HepG2 (cell line): ENCODE results near the gene RXFP1. TPM values are rescaled to one million over a fixed set of nuclear protein-coding genes. Genes with fewer than 3 reads are reported as not detected.

Experiments used
- CAMTA2 ChIP-seq: sonication (generic); formaldehyde crosslinking; IDR thresholded peaks from 2 replicates; pipeline ENCODE4 v1.4.0; 2020; ENCODE audit warnings: mild to moderate bottlenecking, missing genetic modification reagents, borderline replicate concordance
- HOXD1 ChIP-seq: sonication (generic); formaldehyde crosslinking; IDR thresholded peaks from 2 replicates; pipeline ENCODE4 v1.5.0; 2020; ENCODE audit warnings: missing genetic modification reagents
- NRL ChIP-seq: sonication (generic); formaldehyde crosslinking; IDR thresholded peaks from 2 replicates; pipeline ENCODE4 v1.5.0; 2020; ENCODE audit warnings: missing genetic modification reagents, mild to moderate bottlenecking, moderate library complexity, borderline replicate concordance
- SP2 ChIP-seq: sonication (generic); formaldehyde crosslinking; IDR thresholded peaks from 2 replicates; pipeline ENCODE4 v1.5.1; 2020; ENCODE audit warnings: mild to moderate bottlenecking, missing genetic modification reagents
- ZNF24 ChIP-seq: fragments of 450-650 bp; IDR thresholded peaks from 2 replicates; pipeline ENCODE4 v1.6.1; 2017; ENCODE audit warnings: antibody characterized with exemption, mild to moderate bottlenecking
- ZNF326 ChIP-seq: sonication (generic); formaldehyde crosslinking; IDR thresholded peaks from 2 replicates; pipeline ENCODE4 v1.4.0; 2020; ENCODE audit warnings: missing genetic modification reagents, borderline replicate concordance
- ZNF335 ChIP-seq: sonication (generic); formaldehyde crosslinking; IDR thresholded peaks from 2 replicates; pipeline ENCODE4 v1.4.0; 2020; ENCODE audit warnings: missing genetic modification reagents
- ZNF512B ChIP-seq: sonication (generic); formaldehyde crosslinking; IDR thresholded peaks from 2 replicates; pipeline ENCODE4 v1.5.1; 2020; ENCODE audit warnings: missing genetic modification reagents, mild to moderate bottlenecking, borderline replicate concordance
- ZNF550 ChIP-seq: sonication (generic); formaldehyde crosslinking; IDR thresholded peaks from 2 replicates; pipeline ENCODE4 v1.4.0; 2020; ENCODE audit warnings: mild to moderate bottlenecking, missing genetic modification reagents, borderline replicate concordance
- ZNF607 ChIP-seq: sonication (generic); formaldehyde crosslinking; IDR thresholded peaks from 2 replicates; pipeline ENCODE4 v1.5.1; 2020; ENCODE audit warnings: missing genetic modification reagents, mild to moderate bottlenecking, borderline replicate concordance
- polyA plus RNA-seq, 8 experiments: library from polyadenylated mRNA; depleted of rRNA in 3 of 8; stranded (reverse) in 7 of 8; unstranded in 1 of 8; fragments of >200 nt; fragmentation: Illumina TruSeq in 4 of 8; extraction: Trizol in 4 of 8; gene quantifications; 2 replicates each; pipeline versions ENCODE4 v1.2.1 to v1.2.3, GENCODE V29; 2011 to 2016; ENCODE audit warnings: low read depth in 4 of 8, missing spikeins in 1 of 8, mixed read lengths in 1 of 8; ENCODE audit not compliant: insufficient read depth in 1 of 8
- total RNA-seq, 5 experiments: library from RNA; depleted of rRNA; stranded (reverse); fragments of >200 nt; fragmentation: Illumina TruSeq; extraction: Trizol; gene quantifications; 2 replicates each; pipeline ENCODE4 v1.2.3, GENCODE V29; 2016; ENCODE audit warnings: low read depth in 1 of 5
- TF ChIP-seq, protein P1 (sequence below): sonication (generic); formaldehyde crosslinking; IDR thresholded peaks from 2 replicates; pipeline ENCODE4 v1.4.0; 2020; ENCODE audit warnings: mild to moderate bottlenecking, missing genetic modification reagents
- TF ChIP-seq, protein P2 (sequence below): sonication (generic); formaldehyde crosslinking; IDR thresholded peaks from 2 replicates; pipeline ENCODE4 v1.4.0; 2020; ENCODE audit warnings: missing genetic modification reagents, borderline replicate concordance

RXFP1 gene
- total and polyA plus RNA-seq, 2 of the 13 experiments (the other 11 are each of a cell fraction or from before 2014, with no cell fraction given): not detected

DNA sequence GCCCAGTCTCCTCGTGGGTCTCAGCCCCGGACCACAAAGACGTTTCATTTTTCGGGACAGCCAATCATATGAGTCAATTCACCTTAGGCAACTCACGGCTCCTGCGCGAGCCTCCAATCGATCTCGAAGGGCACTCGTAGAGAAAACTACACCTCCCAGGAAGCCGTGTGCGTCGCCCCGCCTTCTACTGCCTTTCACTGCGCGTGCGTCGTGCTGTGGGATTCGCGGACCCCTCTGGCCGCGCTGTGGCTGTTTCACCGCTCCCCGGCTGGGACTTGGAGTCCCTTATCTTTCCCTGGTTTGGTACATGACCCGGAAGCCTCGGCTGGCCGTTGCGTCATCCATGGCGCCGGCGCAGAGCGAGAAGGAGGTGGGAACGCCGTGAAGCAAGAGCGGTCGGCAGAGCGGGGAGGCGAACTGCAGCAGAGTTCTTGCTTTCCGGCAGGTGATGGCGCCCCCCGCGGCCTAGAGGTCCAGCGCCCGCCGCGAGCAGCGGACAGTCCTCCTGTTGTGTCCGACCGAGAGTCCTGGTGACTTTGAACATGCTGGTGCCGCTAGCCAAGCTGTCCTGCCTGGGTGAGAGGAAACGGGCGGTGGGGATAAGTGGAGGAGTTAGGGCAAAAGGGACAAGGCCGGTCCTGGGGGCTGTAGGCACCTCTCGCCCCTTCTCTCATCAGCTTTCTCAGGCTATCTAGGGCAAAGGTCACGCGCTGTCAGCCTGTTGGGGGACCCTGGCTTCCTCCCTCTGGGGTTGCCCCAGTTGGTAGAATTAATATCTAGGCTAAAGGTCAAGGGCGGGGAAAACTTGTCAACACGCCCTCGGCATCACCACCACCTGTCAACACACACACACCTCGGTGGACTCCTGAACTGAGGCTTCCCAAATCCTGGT is 150.5 kb downstream of the RXFP1 start, which contains the start of gene ETFDH (continued):
- TF ChIP-seq ZNF512B (CRISPR knock-in tag) (no peak), ZNF326 (no peak), NRL (CRISPR knock-in tag) (no peak), HOXD1 (CRISPR knock-in tag) (peak; percentile 47; the same call in 1 of the 2 replicates), SP2 (CRISPR knock-in tag) (peak; percentile 76), ZNF24 (no peak), CAMTA2 (CRISPR knock-in tag) (no peak; the same call in 1 of the 2 replicates), ZNF335 (CRISPR knock-in tag) (no peak), ZNF607 (no peak; the same call in 1 of the 2 replicates), ZNF550 (CRISPR knock-in tag) (no peak)
- TF ChIP-seq, protein P1, sequence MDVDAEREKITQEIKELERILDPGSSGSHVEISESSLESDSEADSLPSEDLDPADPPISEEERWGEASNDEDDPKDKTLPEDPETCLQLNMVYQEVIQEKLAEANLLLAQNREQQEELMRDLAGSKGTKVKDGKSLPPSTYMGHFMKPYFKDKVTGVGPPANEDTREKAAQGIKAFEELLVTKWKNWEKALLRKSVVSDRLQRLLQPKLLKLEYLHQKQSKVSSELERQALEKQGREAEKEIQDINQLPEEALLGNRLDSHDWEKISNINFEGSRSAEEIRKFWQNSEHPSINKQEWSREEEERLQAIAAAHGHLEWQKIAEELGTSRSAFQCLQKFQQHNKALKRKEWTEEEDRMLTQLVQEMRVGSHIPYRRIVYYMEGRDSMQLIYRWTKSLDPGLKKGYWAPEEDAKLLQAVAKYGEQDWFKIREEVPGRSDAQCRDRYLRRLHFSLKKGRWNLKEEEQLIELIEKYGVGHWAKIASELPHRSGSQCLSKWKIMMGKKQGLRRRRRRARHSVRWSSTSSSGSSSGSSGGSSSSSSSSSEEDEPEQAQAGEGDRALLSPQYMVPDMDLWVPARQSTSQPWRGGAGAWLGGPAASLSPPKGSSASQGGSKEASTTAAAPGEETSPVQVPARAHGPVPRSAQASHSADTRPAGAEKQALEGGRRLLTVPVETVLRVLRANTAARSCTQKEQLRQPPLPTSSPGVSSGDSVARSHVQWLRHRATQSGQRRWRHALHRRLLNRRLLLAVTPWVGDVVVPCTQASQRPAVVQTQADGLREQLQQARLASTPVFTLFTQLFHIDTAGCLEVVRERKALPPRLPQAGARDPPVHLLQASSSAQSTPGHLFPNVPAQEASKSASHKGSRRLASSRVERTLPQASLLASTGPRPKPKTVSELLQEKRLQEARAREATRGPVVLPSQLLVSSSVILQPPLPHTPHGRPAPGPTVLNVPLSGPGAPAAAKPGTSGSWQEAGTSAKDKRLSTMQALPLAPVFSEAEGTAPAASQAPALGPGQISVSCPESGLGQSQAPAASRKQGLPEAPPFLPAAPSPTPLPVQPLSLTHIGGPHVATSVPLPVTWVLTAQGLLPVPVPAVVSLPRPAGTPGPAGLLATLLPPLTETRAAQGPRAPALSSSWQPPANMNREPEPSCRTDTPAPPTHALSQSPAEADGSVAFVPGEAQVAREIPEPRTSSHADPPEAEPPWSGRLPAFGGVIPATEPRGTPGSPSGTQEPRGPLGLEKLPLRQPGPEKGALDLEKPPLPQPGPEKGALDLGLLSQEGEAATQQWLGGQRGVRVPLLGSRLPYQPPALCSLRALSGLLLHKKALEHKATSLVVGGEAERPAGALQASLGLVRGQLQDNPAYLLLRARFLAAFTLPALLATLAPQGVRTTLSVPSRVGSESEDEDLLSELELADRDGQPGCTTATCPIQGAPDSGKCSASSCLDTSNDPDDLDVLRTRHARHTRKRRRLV (CRISPR knock-in tag): 0 out of 2 replicates have a peak, but pooled peaks have one; percentile 74
- TF ChIP-seq, protein P2, sequence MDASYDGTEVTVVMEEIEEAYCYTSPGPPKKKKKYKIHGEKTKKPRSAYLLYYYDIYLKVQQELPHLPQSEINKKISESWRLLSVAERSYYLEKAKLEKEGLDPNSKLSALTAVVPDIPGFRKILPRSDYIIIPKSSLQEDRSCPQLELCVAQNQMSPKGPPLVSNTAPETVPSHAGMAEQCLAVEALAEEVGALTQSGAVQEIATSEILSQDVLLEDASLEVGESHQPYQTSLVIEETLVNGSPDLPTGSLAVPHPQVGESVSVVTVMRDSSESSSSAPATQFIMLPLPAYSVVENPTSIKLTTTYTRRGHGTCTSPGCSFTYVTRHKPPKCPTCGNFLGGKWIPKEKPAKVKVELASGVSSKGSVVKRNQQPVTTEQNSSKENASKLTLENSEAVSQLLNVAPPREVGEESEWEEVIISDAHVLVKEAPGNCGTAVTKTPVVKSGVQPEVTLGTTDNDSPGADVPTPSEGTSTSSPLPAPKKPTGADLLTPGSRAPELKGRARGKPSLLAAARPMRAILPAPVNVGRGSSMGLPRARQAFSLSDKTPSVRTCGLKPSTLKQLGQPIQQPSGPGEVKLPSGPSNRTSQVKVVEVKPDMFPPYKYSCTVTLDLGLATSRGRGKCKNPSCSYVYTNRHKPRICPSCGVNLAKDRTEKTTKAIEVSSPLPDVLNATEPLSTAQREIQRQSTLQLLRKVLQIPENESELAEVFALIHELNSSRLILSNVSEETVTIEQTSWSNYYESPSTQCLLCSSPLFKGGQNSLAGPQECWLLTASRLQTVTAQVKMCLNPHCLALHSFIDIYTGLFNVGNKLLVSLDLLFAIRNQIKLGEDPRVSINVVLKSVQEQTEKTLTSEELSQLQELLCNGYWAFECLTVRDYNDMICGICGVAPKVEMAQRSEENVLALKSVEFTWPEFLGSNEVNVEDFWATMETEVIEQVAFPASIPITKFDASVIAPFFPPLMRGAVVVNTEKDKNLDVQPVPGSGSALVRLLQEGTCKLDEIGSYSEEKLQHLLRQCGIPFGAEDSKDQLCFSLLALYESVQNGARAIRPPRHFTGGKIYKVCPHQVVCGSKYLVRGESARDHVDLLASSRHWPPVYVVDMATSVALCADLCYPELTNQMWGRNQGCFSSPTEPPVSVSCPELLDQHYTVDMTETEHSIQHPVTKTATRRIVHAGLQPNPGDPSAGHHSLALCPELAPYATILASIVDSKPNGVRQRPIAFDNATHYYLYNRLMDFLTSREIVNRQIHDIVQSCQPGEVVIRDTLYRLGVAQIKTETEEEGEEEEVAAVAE (CRISPR knock-in tag): peak; percentile 97
